GM12872 (cell line): ENCODE data around the gene ARHGAP44.

Experiments
- CTCF ChIP-seq: IDR thresholded peaks from 3 replicates; pipeline ENCODE4 v1.5.1; 2011; ENCODE audit warnings: low read depth, mild to moderate bottlenecking, low read length, moderate library complexity; ENCODE audit not compliant: insufficient read depth

ARHGAP44 gene

GRCh38 chr17:12940699-12941098 lies 151.4 kb downstream of the ARHGAP44 start:
- no peak for TF ChIP-seq CTCF

- TF ChIP-seq CTCF = no peak
Observed at GRCh38 chr17:12947047-12947446, 157.7 kb downstream of the ARHGAP44 start.

GRCh38 chr17:12952012-12952411 lies 162.7 kb downstream of the ARHGAP44 start:
- no peak for TF ChIP-seq CTCF

GRCh38 chr17:12953156-12953555 lies 163.9 kb downstream of the ARHGAP44 start:
- TF ChIP-seq CTCF = no peak

- no peak for TF ChIP-seq CTCF
Observed at GRCh38 chr17:12955521-12955920, 166.2 kb downstream of the ARHGAP44 start.

- TF ChIP-seq CTCF = no peak
Observed at GRCh38 chr17:12958786-12959185, 169.5 kb downstream of the ARHGAP44 start.

GRCh38 chr17:12959441-12959840 lies 170.1 kb downstream of the ARHGAP44 start:
- TF ChIP-seq CTCF = no peak

GRCh38 chr17:12961655-12962054 lies 172.4 kb downstream of the ARHGAP44 start:
- TF ChIP-seq CTCF = no peak
